IMR-90 (cell line): ENCODE data around the gene CEP83. TPM values are rescaled to one million over a fixed set of nuclear protein-coding genes. Genes with fewer than 3 reads are reported as not detected.

Experiments
- ATAC-seq: fragments of 200-7000 bp; cut with Tn5 transposase; 2 replicates; pipeline ENCODE4 v1.9.1; 2020; ENCODE audit warnings: low read depth, mild to moderate bottlenecking, moderate library complexity
- BruUV-seq: library from RNA; stranded (reverse); fragments of 400-500 nt; replicated peaks from 2 replicates; lab custom pipeline; 2021; lab: Mats Ljungman, UMichigan
- CTCF ChIA-PET: fragments of 300-600 bp; formaldehyde crosslinking; extraction: SDS; loops from one replicate; lab custom pipeline; 2021; ENCODE audit warnings: antibody characterized with exemption; lab: Yijun Ruan, JAX
- POLR2A ChIA-PET: fragments of 300-600 bp; sonication (Branson Sonifier 250); formaldehyde crosslinking; loops from one replicate; lab custom pipeline; 2022; ENCODE audit warnings: antibody characterized with exemption; ENCODE audit not compliant: unreplicated experiment; lab: Charles Lee
- DNase-seq: peaks from one replicate; pipeline ENCODE4 v3.0.0; 2013
- H2AFZ ChIP-seq: replicated peaks from 2 replicates; pipeline ENCODE3; 2013; ENCODE audit warnings: low read length, mild to moderate bottlenecking; ENCODE audit not compliant: poor library complexity
- H2AK5ac ChIP-seq: 2 replicates; pipeline ENCODE4 v1.6.1; 2013; ENCODE audit warnings: low read depth, low read length, inconsistent platforms
- H2AK9ac ChIP-seq: replicated peaks from 2 replicates; pipeline ENCODE3; 2013; ENCODE audit warnings: mild to moderate bottlenecking, low read depth, low read length, moderate library complexity; ENCODE audit not compliant: poor library complexity
- H2BK120ac ChIP-seq: 2 replicates; pipeline ENCODE4 v1.6.1; 2013; ENCODE audit warnings: low read depth, low read length, inconsistent platforms
- H2BK15ac ChIP-seq: 3 replicates; pipeline ENCODE4 v1.6.1; 2013; ENCODE audit warnings: low read depth, low read length, inconsistent platforms
- H2BK20ac ChIP-seq: 2 replicates; pipeline ENCODE4 v1.6.1; 2013; ENCODE audit warnings: low read depth, mild to moderate bottlenecking, inconsistent platforms, low read length, moderate library complexity
- H2BK5ac ChIP-seq: 2 replicates; pipeline ENCODE4 v1.6.1; 2013; ENCODE audit warnings: mild to moderate bottlenecking, low read depth, low read length, inconsistent platforms; ENCODE audit not compliant: poor library complexity, severe bottlenecking
- H3K14ac ChIP-seq: replicated peaks from 2 replicates; pipeline ENCODE4 v1.6.1; 2013; ENCODE audit warnings: low read depth, low read length, inconsistent platforms
- H3K18ac ChIP-seq: 2 replicates; pipeline ENCODE4 v1.6.1; 2013; ENCODE audit warnings: low read depth, low read length, control low read depth
- H3K23ac ChIP-seq: 2 replicates; pipeline ENCODE4 v1.6.1; 2013; ENCODE audit warnings: low read depth, low read length, inconsistent platforms
- H3K27ac ChIP-seq: 2 replicates; pipeline ENCODE4 v1.5.1; 2013; ENCODE audit warnings: mild to moderate bottlenecking, control low read depth, low read length; ENCODE audit not compliant: insufficient read depth
- H3K27me3 ChIP-seq: 2 replicates; pipeline ENCODE4 v1.6.1; 2013; ENCODE audit warnings: low read length; ENCODE audit not compliant: control insufficient read depth, insufficient read depth
- H3K36me3 ChIP-seq: 2 replicates; pipeline ENCODE4 v1.6.1; 2013; ENCODE audit warnings: low read length, mixed read lengths; ENCODE audit not compliant: control insufficient read depth, insufficient read depth
- H3K4ac ChIP-seq: 2 replicates; pipeline ENCODE4 v1.6.1; 2013; ENCODE audit warnings: low read depth, low read length, inconsistent platforms
- H3K4me1 ChIP-seq: 2 replicates; pipeline ENCODE4 v1.6.1; 2013; ENCODE audit warnings: low read length, mixed read lengths; ENCODE audit not compliant: control insufficient read depth, insufficient read depth
- H3K4me2 ChIP-seq: 2 replicates; pipeline ENCODE4 v1.6.1; 2013; ENCODE audit warnings: low read depth, mild to moderate bottlenecking, control low read depth, low read length, moderate library complexity
- H3K4me3 ChIP-seq: 2 replicates; pipeline ENCODE4 v1.5.1; 2013; ENCODE audit warnings: low read depth, mild to moderate bottlenecking, control low read depth, low read length, moderate library complexity; ENCODE audit not compliant: insufficient read depth
- H3K56ac ChIP-seq: 2 replicates; pipeline ENCODE4 v1.6.1; 2013; ENCODE audit warnings: low read length, inconsistent platforms; ENCODE audit not compliant: insufficient read depth; ENCODE audit errors: extremely low read depth
- H3K79me1 ChIP-seq, 2 experiments: 2 replicates each; pipeline ENCODE4 v1.6.1; 2013; ENCODE audit warnings: low read length in 2 of 2, inconsistent platforms in 1 of 2, low read depth in 1 of 2
- H3K9ac ChIP-seq: 2 replicates; pipeline ENCODE4 v1.6.1; 2013; ENCODE audit warnings: low read depth, low read length, control low read depth
- H3K9me1 ChIP-seq: 2 replicates; pipeline ENCODE4 v1.6.1; 2013; ENCODE audit warnings: low read length, inconsistent platforms; ENCODE audit not compliant: insufficient read depth
- H3K9me3 ChIP-seq: 2 replicates; pipeline ENCODE4 v1.6.1; 2013; ENCODE audit warnings: low read length; ENCODE audit not compliant: control insufficient read depth, insufficient read depth
- H4K20me1 ChIP-seq: 2 replicates; pipeline ENCODE4 v1.6.1; 2013; ENCODE audit warnings: low read length, inconsistent platforms; ENCODE audit not compliant: insufficient read depth
- H4K5ac ChIP-seq: 2 replicates; pipeline ENCODE4 v1.6.1; 2013; ENCODE audit warnings: mild to moderate bottlenecking, low read depth, low read length, control low read depth
- H4K8ac ChIP-seq, 2 experiments: 2 replicates each; pipeline ENCODE4 v1.6.1; 2013; ENCODE audit warnings: low read depth in 2 of 2, low read length in 2 of 2, control low read depth in 1 of 2, inconsistent platforms in 1 of 2
- H4K91ac ChIP-seq: 2 replicates; pipeline ENCODE4 v1.6.1; 2013; ENCODE audit warnings: low read depth, low read length, inconsistent platforms; ENCODE audit not compliant: insufficient read depth
- BHLHE40 ChIP-seq: fragments of 150-350 bp; IDR thresholded peaks from 2 replicates; pipeline ENCODE4 v1.6.1; 2016; ENCODE audit warnings: mild to moderate bottlenecking, low read depth, low read length
- CEBPB ChIP-seq: IDR thresholded peaks from 2 replicates; pipeline ENCODE4 v1.6.1; 2012; ENCODE audit warnings: low read depth, low read length, improper control_type of control experiment
- CHD1 ChIP-seq: IDR thresholded peaks from 2 replicates; pipeline ENCODE4 v1.6.1; 2012; ENCODE audit warnings: low read depth, low read length, improper control_type of control experiment
- CTCF ChIP-seq: conservative IDR thresholded peaks from 2 replicates; pipeline ENCODE4 v1.5.1; 2012; ENCODE audit warnings: mild to moderate bottlenecking, low read depth, low read length, improper control_type of control experiment
- ELK1 ChIP-seq: fragments of 150-350 bp; IDR thresholded peaks from 2 replicates; pipeline ENCODE4 v1.6.1; 2016; ENCODE audit warnings: low read depth, mild to moderate bottlenecking, low read length, moderate library complexity, borderline replicate concordance
- FOS ChIP-seq: fragments of 150-350 bp; IDR thresholded peaks from 2 replicates; pipeline ENCODE4 v1.6.1; 2016; ENCODE audit warnings: low read depth, low read length
- MAFK ChIP-seq: IDR thresholded peaks from 2 replicates; pipeline ENCODE4 v1.6.1; 2012; ENCODE audit warnings: low read depth, low read length, improper control_type of control experiment
- MAZ ChIP-seq: IDR thresholded peaks from 2 replicates; pipeline ENCODE4 v1.6.1; 2012; ENCODE audit warnings: low read depth, mild to moderate bottlenecking, low read length, improper control_type of control experiment, moderate library complexity, borderline replicate concordance
- MXI1 ChIP-seq: IDR thresholded peaks from 2 replicates; pipeline ENCODE4 v1.6.1; 2012; ENCODE audit warnings: low read depth, mild to moderate bottlenecking, low read length, moderate library complexity, borderline replicate concordance
- NFE2L2 ChIP-seq: fragments of 150-350 bp; IDR thresholded peaks from 2 replicates; pipeline ENCODE4 v1.6.1; 2016; ENCODE audit warnings: low read depth, mild to moderate bottlenecking, low read length
- POLR2A ChIP-seq: IDR thresholded peaks from 2 replicates; pipeline ENCODE4 v1.6.1; 2012; ENCODE audit warnings: mild to moderate bottlenecking, low read depth, low read length
- RAD21 ChIP-seq: IDR thresholded peaks from 2 replicates; pipeline ENCODE4 v1.6.1; 2012; ENCODE audit warnings: low read length, improper control_type of control experiment
- RCOR1 ChIP-seq: IDR thresholded peaks from 2 replicates; pipeline ENCODE4 v1.6.1; 2012; ENCODE audit warnings: mild to moderate bottlenecking, low read length, improper control_type of control experiment; ENCODE audit not compliant: insufficient replicate concordance
- RFX5 ChIP-seq: IDR thresholded peaks from 2 replicates; pipeline ENCODE4 v1.8.0; 2012; ENCODE audit warnings: low read depth, mild to moderate bottlenecking, low read length, moderate library complexity
- SMC3 ChIP-seq: fragments of 150-350 bp; IDR thresholded peaks from 2 replicates; pipeline ENCODE4 v1.6.1; 2016; ENCODE audit warnings: low read depth, mild to moderate bottlenecking, antibody characterized with exemption, low read length, moderate library complexity
- USF2 ChIP-seq: fragments of 150-350 bp; IDR thresholded peaks from 2 replicates; pipeline ENCODE4 v1.6.1; 2017; ENCODE audit warnings: mild to moderate bottlenecking, antibody characterized with exemption, low read length, low read depth
- WGBS, 2 experiments: methylation state at CpG; one replicate each; pipeline versions ENCODE4 v1.1.5 to v1.1.7; 2013; ENCODE audit warnings: missing lambda C conversion rate in 2 of 2; ENCODE audit not compliant: insufficient read length in 1 of 2; ENCODE audit errors: extremely low coverage in 2 of 2; 5-methylcytosine and 5-hydroxymethylcytosine counted together
- dilution Hi-C: fragments of 300-500 bp; cut with HindIII; formaldehyde crosslinking; loops from one replicate; pipeline ENCODE4 v1.14.3; 2018; ENCODE audit warnings: low sequenced_read_pairs; ENCODE audit not compliant: unreplicated experiment
- in situ Hi-C: fragments of 300-500 bp; cut with MboI; formaldehyde crosslinking; loops from 3 replicates; pipeline ENCODE4 v1.14.3; 2019; ENCODE audit warnings: low sequenced_read_pairs, inconsistent platforms, mixed read lengths
- intact Hi-C: fragments of 100-400 bp; cut with micrococcal nuclease; formaldehyde crosslinking; loops from 2 replicates; pipeline ENCODE4 v1.10.0; 2022
- polyA plus RNA-seq, 3 experiments: library from polyadenylated mRNA; depleted of rRNA; stranded (reverse); fragments of >200 nt; gene quantifications; 2 replicates each; pipeline ENCODE4 v1.2.3, GENCODE V29; 2012; ENCODE audit warnings: low replicate concordance in 1 of 3
- total RNA-seq: library from RNA; depleted of rRNA; stranded (reverse); fragments of >200 nt; gene quantifications from 2 replicates; pipeline ENCODE4 v1.2.3, GENCODE V29; 2012

The CEP83 gene
- total and polyA plus RNA-seq, 2 of the 4 experiments (the other 2 are of a cell fraction), result 3.9 to 8.9 TPM

- dilution Hi-C loops, result no loop called here
- in situ Hi-C loops, result no loop called here
These were observed 58.3 kb downstream of the CEP83 start for GRCh38 chr12:94401326-94401725.

More at GRCh38 chr12:94401326-94401725, 58.3 kb downstream of the CEP83 start:
- Histone ChIP-seq H2AK5ac (no peak overlapping the region), H3K4me1 (no peaks in the 10 kb centered on the region), H3K9me1 (0 out of 2 replicates have a peak, but pooled peaks cover 2% of the 10 kb centered on the region), H2BK120ac (no peak overlapping the region), H3K4me3 (no peak overlapping the region), H3K36me3 (peaks cover 1% of the 10 kb centered on the region; the same call in 1 of the 2 replicates), H2AK9ac (no peak overlapping the region), H3K23ac (no peak overlapping the region), H4K5ac (no peak overlapping the region), H3K79me1 (no peaks in the 10 kb centered on the region), H2BK5ac (no peak overlapping the region), H3K27ac (no peak overlapping the region), H2BK20ac (no peak overlapping the region), H2AFZ (no peak overlapping the region), H3K4me2 (no peak overlapping the region), H3K9ac (no peak overlapping the region), H4K91ac (no peak overlapping the region), H3K9me3 (peaks cover 3% of the 10 kb centered on the region; the same call in 1 of the 2 replicates), H3K14ac (no peak overlapping the region), H3K4ac (no peak overlapping the region), H2BK15ac (no peak overlapping the region), H3K56ac (no peak overlapping the region), H4K8ac (no peak overlapping the region), H3K27me3 (no peaks in the 10 kb centered on the region), H4K20me1 (no peaks in the 10 kb centered on the region), H3K18ac (no peak overlapping the region)
- TF ChIP-seq FOS (no peak), POLR2A (no peak), RCOR1 (no peak), SMC3 (no peak), CTCF (no peak), BHLHE40 (no peak), CHD1 (no peak), RFX5 (no peak), MAZ (no peak), ELK1 (no peak), RAD21 (no peak), MAFK (no peak), USF2 (no peak), MXI1 (no peak), CEBPB (no peak), NFE2L2 (no peak)
- ChIA-PET CTCF (no interaction called here), POLR2A (no interaction called here)
- intact Hi-C loops, result no loop called here
- ATAC-seq (no peak), DNase-seq (no peak)
- no TSS peak for BruUV-seq
- no CpG with 5 or more reads among the region's 2 CpGs for WGBS, 2 experiments
